HepG2 (cell line): ENCODE results near the gene TXNL4B. TPM values are rescaled to one million over a fixed set of nuclear protein-coding genes. Genes with fewer than 3 reads are reported as not detected.
A peak's percentile ranks its signal among the peaks of the same experiment; 100 is the strongest.

Source experiments
- ARNT ChIP-seq: fragments of 450-650 bp; IDR thresholded peaks from 2 replicates; pipeline ENCODE4 v1.6.1; 2017
- HNF4G ChIP-seq, 2 experiments: sonication (generic) in 1 of 2; formaldehyde crosslinking in 1 of 2; IDR thresholded peaks; 2 replicates each; pipeline versions ENCODE4 v1.4.0 to v1.6.1; 2011 to 2020; ENCODE audit warnings: borderline replicate concordance in 2 of 2, low read depth in 2 of 2, mild to moderate bottlenecking in 2 of 2, low read length in 1 of 2, missing genetic modification reagents in 1 of 2, moderate library complexity in 1 of 2
- HOXA9 ChIP-seq: sonication (generic); formaldehyde crosslinking; IDR thresholded peaks from 2 replicates; pipeline ENCODE4 v1.8.1; 2022; ENCODE audit warnings: missing genetic modification reagents, mild to moderate bottlenecking, moderate library complexity, borderline replicate concordance
- IKZF4 ChIP-seq: sonication (generic); formaldehyde crosslinking; IDR thresholded peaks from 2 replicates; pipeline ENCODE4 v1.5.1; 2020; ENCODE audit warnings: borderline replicate concordance, mild to moderate bottlenecking, low read depth, missing genetic modification reagents; ENCODE audit errors: not compliant biosample characterization
- KMT2B ChIP-seq: IDR thresholded peaks from 2 replicates; pipeline ENCODE4 v1.6.1; 2016; ENCODE audit warnings: missing genetic modification reagents, missing compliant biosample characterization
- NFATC3 ChIP-seq: sonication (generic); formaldehyde crosslinking; IDR thresholded peaks from 2 replicates; pipeline ENCODE4 v1.5.1; 2020; ENCODE audit warnings: mild to moderate bottlenecking, missing genetic modification reagents
- NR3C1 ChIP-seq: sonication (generic); formaldehyde crosslinking; IDR thresholded peaks from 2 replicates; pipeline ENCODE4 v1.4.0; 2020; ENCODE audit warnings: missing genetic modification reagents
- SP5 ChIP-seq: IDR thresholded peaks from 2 replicates; pipeline ENCODE4 v1.6.1; 2016; ENCODE audit warnings: low read depth, borderline replicate concordance
- YEATS2 ChIP-seq: sonication (generic); formaldehyde crosslinking; IDR thresholded peaks from 2 replicates; pipeline ENCODE4 v1.4.0; 2020; ENCODE audit warnings: missing genetic modification reagents, borderline replicate concordance
- ZBTB21 ChIP-seq: sonication (generic); formaldehyde crosslinking; IDR thresholded peaks from 2 replicates; pipeline ENCODE4 v1.4.0; 2020; ENCODE audit warnings: missing genetic modification reagents
- ZNF354B ChIP-seq: sonication (generic); formaldehyde crosslinking; IDR thresholded peaks from 2 replicates; pipeline ENCODE4 v1.8.0; 2022; ENCODE audit warnings: mild to moderate bottlenecking, missing genetic modification reagents
- ZNF546 ChIP-seq: sonication (generic); formaldehyde crosslinking; conservative IDR thresholded peaks from 2 replicates; pipeline ENCODE4 v1.8.1; 2023; ENCODE audit warnings: mild to moderate bottlenecking, missing genetic modification reagents
- polyA plus RNA-seq, 8 experiments: library from polyadenylated mRNA; depleted of rRNA in 3 of 8; stranded (reverse) in 7 of 8; unstranded in 1 of 8; fragments of >200 nt; fragmentation: Illumina TruSeq in 4 of 8; extraction: Trizol in 4 of 8; gene quantifications; 2 replicates each; pipeline versions ENCODE4 v1.2.1 to v1.2.3, GENCODE V29; 2011 to 2016; ENCODE audit warnings: low read depth in 4 of 8, missing spikeins in 1 of 8, mixed read lengths in 1 of 8; ENCODE audit not compliant: insufficient read depth in 1 of 8
- total RNA-seq, 5 experiments: library from RNA; depleted of rRNA; stranded (reverse); fragments of >200 nt; fragmentation: Illumina TruSeq; extraction: Trizol; gene quantifications; 2 replicates each; pipeline ENCODE4 v1.2.3, GENCODE V29; 2016; ENCODE audit warnings: low read depth in 1 of 5
- TF ChIP-seq, protein P1 (sequence below): sonication (generic); formaldehyde crosslinking; IDR thresholded peaks from 2 replicates; pipeline ENCODE4 v1.4.0; 2020; ENCODE audit warnings: missing genetic modification reagents
- TF ChIP-seq, protein P2 (sequence below): sonication (generic); formaldehyde crosslinking; IDR thresholded peaks from 2 replicates; pipeline ENCODE4 v1.5.1; 2020; ENCODE audit warnings: mild to moderate bottlenecking, missing genetic modification reagents
- TF ChIP-seq, protein P3 (sequence below): sonication (generic); formaldehyde crosslinking; IDR thresholded peaks from 2 replicates; pipeline ENCODE4 v1.4.0; 2020; ENCODE audit warnings: mild to moderate bottlenecking, missing genetic modification reagents
- TF ChIP-seq, protein P4 (sequence below): sonication (generic); formaldehyde crosslinking; IDR thresholded peaks from 2 replicates; pipeline ENCODE4 v1.5.0; 2020; ENCODE audit warnings: missing genetic modification reagents
- TF ChIP-seq, protein P5 (sequence below): sonication (generic); formaldehyde crosslinking; IDR thresholded peaks from 2 replicates; pipeline ENCODE4 v1.5.0; 2020; ENCODE audit warnings: missing genetic modification reagents
- TF ChIP-seq, protein P6 (sequence below): sonication (generic); formaldehyde crosslinking; IDR thresholded peaks from 2 replicates; pipeline ENCODE4 v1.4.0; 2020; ENCODE audit warnings: missing genetic modification reagents

TXNL4B gene
- total and polyA plus RNA-seq, 2 of the 13 experiments (the other 11 are each of a cell fraction or from before 2014, with no cell fraction given) = 17.4 to 18.3 TPM

DNA sequence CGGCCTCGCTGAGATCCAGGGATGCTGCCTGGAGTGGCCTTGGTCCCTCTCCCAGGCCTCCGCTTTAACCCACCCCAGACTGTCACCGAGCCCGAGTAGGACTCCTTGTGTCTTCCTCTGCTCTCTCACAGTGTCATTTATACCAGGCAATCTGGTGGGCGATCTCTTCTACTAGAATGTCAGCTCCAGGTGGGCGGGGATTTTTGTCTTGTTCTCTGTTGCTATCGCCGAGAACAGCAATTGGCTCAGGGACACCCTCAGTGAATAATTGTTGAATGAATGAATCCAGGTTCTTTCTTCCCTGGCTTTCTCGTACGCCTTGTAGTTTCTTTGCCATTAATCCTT, 818 bp upstream of the TXNL4B start (continued):
- TF ChIP-seq, protein P1, sequence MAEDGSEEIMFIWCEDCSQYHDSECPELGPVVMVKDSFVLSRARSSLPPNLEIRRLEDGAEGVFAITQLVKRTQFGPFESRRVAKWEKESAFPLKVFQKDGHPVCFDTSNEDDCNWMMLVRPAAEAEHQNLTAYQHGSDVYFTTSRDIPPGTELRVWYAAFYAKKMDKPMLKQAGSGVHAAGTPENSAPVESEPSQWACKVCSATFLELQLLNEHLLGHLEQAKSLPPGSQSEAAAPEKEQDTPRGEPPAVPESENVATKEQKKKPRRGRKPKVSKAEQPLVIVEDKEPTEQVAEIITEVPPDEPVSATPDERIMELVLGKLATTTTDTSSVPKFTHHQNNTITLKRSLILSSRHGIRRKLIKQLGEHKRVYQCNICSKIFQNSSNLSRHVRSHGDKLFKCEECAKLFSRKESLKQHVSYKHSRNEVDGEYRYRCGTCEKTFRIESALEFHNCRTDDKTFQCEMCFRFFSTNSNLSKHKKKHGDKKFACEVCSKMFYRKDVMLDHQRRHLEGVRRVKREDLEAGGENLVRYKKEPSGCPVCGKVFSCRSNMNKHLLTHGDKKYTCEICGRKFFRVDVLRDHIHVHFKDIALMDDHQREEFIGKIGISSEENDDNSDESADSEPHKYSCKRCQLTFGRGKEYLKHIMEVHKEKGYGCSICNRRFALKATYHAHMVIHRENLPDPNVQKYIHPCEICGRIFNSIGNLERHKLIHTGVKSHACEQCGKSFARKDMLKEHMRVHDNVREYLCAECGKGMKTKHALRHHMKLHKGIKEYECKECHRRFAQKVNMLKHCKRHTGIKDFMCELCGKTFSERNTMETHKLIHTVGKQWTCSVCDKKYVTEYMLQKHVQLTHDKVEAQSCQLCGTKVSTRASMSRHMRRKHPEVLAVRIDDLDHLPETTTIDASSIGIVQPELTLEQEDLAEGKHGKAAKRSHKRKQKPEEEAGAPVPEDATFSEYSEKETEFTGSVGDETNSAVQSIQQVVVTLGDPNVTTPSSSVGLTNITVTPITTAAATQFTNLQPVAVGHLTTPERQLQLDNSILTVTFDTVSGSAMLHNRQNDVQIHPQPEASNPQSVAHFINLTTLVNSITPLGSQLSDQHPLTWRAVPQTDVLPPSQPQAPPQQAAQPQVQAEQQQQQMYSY = no peak
- no peak for TF ChIP-seq IKZF4 (CRISPR knock-in tag)
- TF ChIP-seq ARNT = no peak
- TF ChIP-seq NR3C1 = no peak
- TF ChIP-seq, protein P2, sequence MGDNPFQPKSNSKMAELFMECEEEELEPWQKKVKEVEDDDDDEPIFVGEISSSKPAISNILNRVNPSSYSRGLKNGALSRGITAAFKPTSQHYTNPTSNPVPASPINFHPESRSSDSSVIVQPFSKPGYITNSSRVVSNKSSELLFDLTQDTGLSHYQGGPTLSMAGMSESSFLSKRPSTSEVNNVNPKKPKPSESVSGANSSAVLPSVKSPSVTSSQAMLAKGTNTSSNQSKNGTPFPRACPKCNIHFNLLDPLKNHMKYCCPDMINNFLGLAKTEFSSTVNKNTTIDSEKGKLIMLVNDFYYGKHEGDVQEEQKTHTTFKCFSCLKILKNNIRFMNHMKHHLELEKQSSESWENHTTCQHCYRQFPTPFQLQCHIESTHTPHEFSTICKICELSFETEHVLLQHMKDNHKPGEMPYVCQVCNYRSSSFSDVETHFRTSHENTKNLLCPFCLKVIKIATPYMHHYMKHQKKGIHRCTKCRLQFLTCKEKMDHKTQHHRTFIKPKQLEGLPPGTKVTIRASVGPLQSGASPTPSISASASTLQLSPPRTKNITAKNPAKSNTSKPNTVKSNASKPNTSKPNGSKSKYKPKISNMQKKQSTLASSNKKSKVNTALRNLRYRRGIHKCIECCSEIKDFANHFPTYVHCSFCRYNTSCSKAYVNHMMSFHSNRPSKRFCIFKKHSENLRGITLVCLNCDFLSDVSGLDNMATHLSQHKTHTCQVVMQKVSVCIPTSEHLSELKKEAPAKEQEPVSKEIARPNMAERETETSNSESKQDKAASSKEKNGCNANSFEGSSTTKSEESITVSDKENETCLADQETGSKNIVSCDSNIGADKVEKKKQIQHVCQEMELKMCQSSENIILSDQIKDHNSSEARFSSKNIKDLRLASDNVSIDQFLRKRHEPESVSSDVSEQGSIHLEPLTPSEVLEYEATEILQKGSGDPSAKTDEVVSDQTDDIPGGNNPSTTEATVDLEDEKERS (CRISPR knock-in tag) = 0 out of 2 replicates have a peak, but pooled peaks have one; percentile 7
- TF ChIP-seq, protein P3, sequence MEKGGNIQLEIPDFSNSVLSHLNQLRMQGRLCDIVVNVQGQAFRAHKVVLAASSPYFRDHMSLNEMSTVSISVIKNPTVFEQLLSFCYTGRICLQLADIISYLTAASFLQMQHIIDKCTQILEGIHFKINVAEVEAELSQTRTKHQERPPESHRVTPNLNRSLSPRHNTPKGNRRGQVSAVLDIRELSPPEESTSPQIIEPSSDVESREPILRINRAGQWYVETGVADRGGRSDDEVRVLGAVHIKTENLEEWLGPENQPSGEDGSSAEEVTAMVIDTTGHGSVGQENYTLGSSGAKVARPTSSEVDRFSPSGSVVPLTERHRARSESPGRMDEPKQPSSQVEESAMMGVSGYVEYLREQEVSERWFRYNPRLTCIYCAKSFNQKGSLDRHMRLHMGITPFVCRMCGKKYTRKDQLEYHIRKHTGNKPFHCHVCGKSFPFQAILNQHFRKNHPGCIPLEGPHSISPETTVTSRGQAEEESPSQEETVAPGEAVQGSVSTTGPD = no peak
- TF ChIP-seq HNF4G (IDR thresholded peaks at IDR 0.05; ENCODE audit: borderline replicate concordance, low read depth, low read length) = no peak
- no peak for TF ChIP-seq HNF4G (CRISPR knock-in tag; IDR thresholded peaks at IDR 0.05; ENCODE audit: borderline replicate concordance, low read depth)
- no peak for TF ChIP-seq ZNF546 (CRISPR knock-in tag)
- TF ChIP-seq ZBTB21 (CRISPR knock-in tag) = no peak
- TF ChIP-seq ZNF354B (CRISPR knock-in tag) = no peak
- TF ChIP-seq KMT2B (CRISPR knock-in tag) = no peak
- no peak for TF ChIP-seq YEATS2
- TF ChIP-seq SP5 (CRISPR knock-in tag) = no peak
- no peak for TF ChIP-seq NFATC3
- TF ChIP-seq, protein P4, sequence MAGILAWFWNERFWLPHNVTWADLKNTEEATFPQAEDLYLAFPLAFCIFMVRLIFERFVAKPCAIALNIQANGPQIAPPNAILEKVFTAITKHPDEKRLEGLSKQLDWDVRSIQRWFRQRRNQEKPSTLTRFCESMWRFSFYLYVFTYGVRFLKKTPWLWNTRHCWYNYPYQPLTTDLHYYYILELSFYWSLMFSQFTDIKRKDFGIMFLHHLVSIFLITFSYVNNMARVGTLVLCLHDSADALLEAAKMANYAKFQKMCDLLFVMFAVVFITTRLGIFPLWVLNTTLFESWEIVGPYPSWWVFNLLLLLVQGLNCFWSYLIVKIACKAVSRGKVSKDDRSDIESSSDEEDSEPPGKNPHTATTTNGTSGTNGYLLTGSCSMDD (CRISPR knock-in tag) = no peak
- TF ChIP-seq, protein P5, sequence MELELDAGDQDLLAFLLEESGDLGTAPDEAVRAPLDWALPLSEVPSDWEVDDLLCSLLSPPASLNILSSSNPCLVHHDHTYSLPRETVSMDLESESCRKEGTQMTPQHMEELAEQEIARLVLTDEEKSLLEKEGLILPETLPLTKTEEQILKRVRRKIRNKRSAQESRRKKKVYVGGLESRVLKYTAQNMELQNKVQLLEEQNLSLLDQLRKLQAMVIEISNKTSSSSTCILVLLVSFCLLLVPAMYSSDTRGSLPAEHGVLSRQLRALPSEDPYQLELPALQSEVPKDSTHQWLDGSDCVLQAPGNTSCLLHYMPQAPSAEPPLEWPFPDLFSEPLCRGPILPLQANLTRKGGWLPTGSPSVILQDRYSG (CRISPR knock-in tag) = 0 out of 2 replicates have a peak, but pooled peaks have one; percentile 5
- TF ChIP-seq HOXA9 (CRISPR knock-in tag) = no peak
- TF ChIP-seq, protein P6, sequence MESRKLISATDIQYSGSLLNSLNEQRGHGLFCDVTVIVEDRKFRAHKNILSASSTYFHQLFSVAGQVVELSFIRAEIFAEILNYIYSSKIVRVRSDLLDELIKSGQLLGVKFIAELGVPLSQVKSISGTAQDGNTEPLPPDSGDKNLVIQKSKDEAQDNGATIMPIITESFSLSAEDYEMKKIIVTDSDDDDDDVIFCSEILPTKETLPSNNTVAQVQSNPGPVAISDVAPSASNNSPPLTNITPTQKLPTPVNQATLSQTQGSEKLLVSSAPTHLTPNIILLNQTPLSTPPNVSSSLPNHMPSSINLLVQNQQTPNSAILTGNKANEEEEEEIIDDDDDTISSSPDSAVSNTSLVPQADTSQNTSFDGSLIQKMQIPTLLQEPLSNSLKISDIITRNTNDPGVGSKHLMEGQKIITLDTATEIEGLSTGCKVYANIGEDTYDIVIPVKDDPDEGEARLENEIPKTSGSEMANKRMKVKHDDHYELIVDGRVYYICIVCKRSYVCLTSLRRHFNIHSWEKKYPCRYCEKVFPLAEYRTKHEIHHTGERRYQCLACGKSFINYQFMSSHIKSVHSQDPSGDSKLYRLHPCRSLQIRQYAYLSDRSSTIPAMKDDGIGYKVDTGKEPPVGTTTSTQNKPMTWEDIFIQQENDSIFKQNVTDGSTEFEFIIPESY (CRISPR knock-in tag) = no peak
